Measurements from ENCODE around the gene IL1R1. TPM values are rescaled to one million over a fixed set of nuclear protein-coding genes. Genes with fewer than 3 reads are reported as not detected.
A peak's percentile ranks its signal among the peaks of the same experiment; 100 is the strongest.

The IL1R1 gene
- total and polyA plus RNA-seq, 4 donors, result 97.0 to 182 (median 137) TPM

DNA sequence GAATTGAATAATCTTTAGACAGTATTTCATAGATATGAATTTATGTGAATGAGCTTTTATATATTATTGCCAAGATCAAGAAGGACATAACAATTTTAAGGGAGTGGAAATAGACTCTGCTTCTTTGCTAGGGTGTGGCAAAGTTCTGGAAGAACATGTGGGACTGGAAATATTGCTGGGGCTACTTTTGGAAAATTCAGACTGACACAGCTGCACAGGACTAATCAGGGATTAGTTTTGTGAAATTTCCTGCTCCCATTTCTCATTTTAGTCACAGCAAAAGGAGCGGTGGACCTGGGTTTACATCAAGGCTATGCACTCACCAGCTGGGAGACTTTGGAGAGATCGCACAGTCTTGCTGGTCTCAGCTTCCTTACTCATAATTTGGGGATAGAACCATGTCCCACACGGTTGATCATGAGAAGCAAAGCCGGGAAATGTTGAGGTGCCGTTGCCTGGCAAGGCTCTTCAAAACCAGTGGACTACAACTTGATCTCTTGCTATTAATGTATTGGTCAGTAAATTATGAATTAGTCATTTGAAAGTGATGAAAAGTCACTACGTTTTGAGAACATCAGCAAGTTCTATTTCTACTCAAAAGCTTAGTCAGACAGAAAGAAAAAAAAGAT is 86.7 kb downstream of the IL1R1 start:
- ATAC-seq (ENCODE audit: insufficient read depth, low FRiP score), result no peak
- TF ChIP-seq, protein P1, sequence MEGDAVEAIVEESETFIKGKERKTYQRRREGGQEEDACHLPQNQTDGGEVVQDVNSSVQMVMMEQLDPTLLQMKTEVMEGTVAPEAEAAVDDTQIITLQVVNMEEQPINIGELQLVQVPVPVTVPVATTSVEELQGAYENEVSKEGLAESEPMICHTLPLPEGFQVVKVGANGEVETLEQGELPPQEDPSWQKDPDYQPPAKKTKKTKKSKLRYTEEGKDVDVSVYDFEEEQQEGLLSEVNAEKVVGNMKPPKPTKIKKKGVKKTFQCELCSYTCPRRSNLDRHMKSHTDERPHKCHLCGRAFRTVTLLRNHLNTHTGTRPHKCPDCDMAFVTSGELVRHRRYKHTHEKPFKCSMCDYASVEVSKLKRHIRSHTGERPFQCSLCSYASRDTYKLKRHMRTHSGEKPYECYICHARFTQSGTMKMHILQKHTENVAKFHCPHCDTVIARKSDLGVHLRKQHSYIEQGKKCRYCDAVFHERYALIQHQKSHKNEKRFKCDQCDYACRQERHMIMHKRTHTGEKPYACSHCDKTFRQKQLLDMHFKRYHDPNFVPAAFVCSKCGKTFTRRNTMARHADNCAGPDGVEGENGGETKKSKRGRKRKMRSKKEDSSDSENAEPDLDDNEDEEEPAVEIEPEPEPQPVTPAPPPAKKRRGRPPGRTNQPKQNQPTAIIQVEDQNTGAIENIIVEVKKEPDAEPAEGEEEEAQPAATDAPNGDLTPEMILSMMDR (IDR thresholded peaks at IDR 0.05; ENCODE audit: control extremely low read depth, extremely low read depth), result no peak

More for the DNA sequence above, 86.7 kb downstream of the IL1R1 start:
- peaks cover 14 to 44% (median 22%) of the 10 kb centered on the region in 5 donors for H3K4me1 ChIP-seq (ENCODE audit: control insufficient read depth in 5 of 5, insufficient read depth in 5 of 5, low read length in 5 of 5)
- DNase-seq, result no peak
- 84 to 91% methylated on average over 6 of the region's 6 CpGs for WGBS, 2 donors
- H3K27me3 ChIP-seq (ENCODE audit: control insufficient read depth in 3 of 3, insufficient read depth in 3 of 3, low read length in 2 of 3), result no peaks in the 10 kb centered on the region
- H3K36me3 ChIP-seq (ENCODE audit: control insufficient read depth in 4 of 4, insufficient read depth in 4 of 4, low read length in 4 of 4), result no peaks in the 10 kb centered on the region
- H3K4me3 ChIP-seq, result no peak overlapping the region
- peaks cover 0 to 2% (median 0%) of the 10 kb centered on the region in 4 donors for H3K9me3 ChIP-seq (ENCODE audit: control insufficient read depth in 4 of 4, insufficient read depth in 3 of 4, low read length in 3 of 4)
- H3K9ac ChIP-seq (ENCODE audit: insufficient read depth in 1 of 2, low read length in 2 of 2), result no peak overlapping the region
- peak overlapping the region in 1 of 2 donors; percentile 36 for H3K27ac ChIP-seq (ENCODE audit: low read depth in 1 of 2, low read length in 1 of 2)

Other genes with a start within 250 kb of the IL1R1 start
- 100 to 1,000 TPM in 1 of 2 donors, 1 to 10 TPM in 1; 7.3 to 119 TPM for gene IL1R2, start 150.8 kb upstream of the IL1R1 start, total RNA-seq
- gene IL1R2, start 150.8 kb upstream of the IL1R1 start, polyA plus RNA-seq, result 100 to 1,000 TPM in 1 of 2 donors, 1 to 10 TPM in 1; 9.2 to 902 TPM
- 1 to 10 TPM in 1 of 2 donors, under 1 TPM in 1; 0.63 to 1.3 TPM for gene IL1RL2, start 44.3 kb downstream of the IL1R1 start, total RNA-seq
- 1 to 10 TPM in 1 of 2 donors, under 1 TPM in 1; 0.35 to 1.0 TPM for gene IL1RL2, start 44.3 kb downstream of the IL1R1 start, polyA plus RNA-seq
- gene IL1RL1, start 168.8 kb downstream of the IL1R1 start, total RNA-seq, result 10 to 100 TPM in 1 of 2 donors, 1 to 10 TPM in 1; 1.5 to 93.2 TPM
- 100 to 1,000 TPM in 1 of 2 donors, 10 to 100 TPM in 1; 62.4 to 383 TPM for gene IL1RL1, start 168.8 kb downstream of the IL1R1 start, polyA plus RNA-seq
- gene IL18R1, start 213.1 kb downstream of the IL1R1 start, total RNA-seq, result 10 to 100 TPM in 1 of 2 donors, 1 to 10 TPM in 1; 7.5 to 35.5 TPM
- gene IL18R1, start 213.1 kb downstream of the IL1R1 start, polyA plus RNA-seq, result 10 to 100 TPM; 16.0 to 63.5 TPM